PC-9 (cell line): ENCODE measurements around the gene UBXN2A. TPM values are rescaled to one million over a fixed set of nuclear protein-coding genes. Genes with fewer than 3 reads are reported as not detected.

Experiments
- BruUV-seq: library from RNA; stranded (reverse); fragments of 400-500 nt; replicated peaks from 2 replicates; lab custom pipeline; 2021; lab: Mats Ljungman, UMichigan
- CTCF ChIA-PET: fragments of 300-600 bp; sonication (Branson Sonifier 250); formaldehyde crosslinking; loops from one replicate; lab custom pipeline; 2022; ENCODE audit warnings: antibody characterized with exemption; lab: Charles Lee
- POLR2A ChIA-PET: fragments of 300-600 bp; sonication (Branson Sonifier 250); formaldehyde crosslinking; loops from one replicate; lab custom pipeline; 2022; ENCODE audit warnings: antibody characterized with exemption; ENCODE audit not compliant: unreplicated experiment; lab: Charles Lee
- DNase-seq, 2 experiments: peaks; one replicate each; pipeline versions ENCODE4 v3.0.0 to v3.0.0-alpha.2; 2015 to 2022; ENCODE audit warnings: mixed read lengths in 1 of 2
- H2AFZ ChIP-seq: fragments of 200-600 bp; sonication (generic); 2 replicates; pipeline ENCODE4 v1.8.1; 2017; ENCODE audit warnings: antibody characterized with exemption
- H3F3A ChIP-seq: fragments of 200-600 bp; sonication (generic); 2 replicates; pipeline ENCODE4 v1.8.1; 2017; ENCODE audit warnings: antibody characterized with exemption, mild to moderate bottlenecking, low read depth; ENCODE audit not compliant: insufficient read depth
- H3K27ac ChIP-seq: fragments of 200-600 bp; sonication (generic); 2 replicates; pipeline ENCODE4 v1.6.1; 2016; ENCODE audit warnings: mixed run types
- H3K27me3 ChIP-seq: fragments of 200-600 bp; sonication (generic); 2 replicates; pipeline ENCODE4 v1.6.1; 2016; ENCODE audit warnings: low read depth, mixed run types; ENCODE audit not compliant: insufficient read depth
- H3K36me3 ChIP-seq: fragments of 200-600 bp; sonication (generic); 2 replicates; pipeline ENCODE4 v1.6.1; 2016; ENCODE audit warnings: low read depth, mixed run types
- H3K4me1 ChIP-seq: fragments of 200-600 bp; sonication (generic); replicated peaks from 2 replicates; pipeline ENCODE4 v1.6.1; 2016; ENCODE audit warnings: mixed run types; ENCODE audit not compliant: insufficient read depth
- H3K4me2 ChIP-seq: fragments of 200-600 bp; sonication (generic); 2 replicates; pipeline ENCODE4 v1.6.1; 2017; ENCODE audit warnings: mixed run types
- H3K4me3 ChIP-seq: fragments of 200-600 bp; sonication (generic); 2 replicates; pipeline ENCODE4 v1.6.1; 2016; ENCODE audit warnings: mixed run types
- H3K79me2 ChIP-seq: fragments of 200-600 bp; sonication (generic); 2 replicates; pipeline ENCODE4 v1.6.1; 2017; ENCODE audit warnings: low read depth, mixed run types
- H3K9me2 ChIP-seq: fragments of 200-600 bp; sonication (generic); 2 replicates; pipeline ENCODE4 v1.8.1; 2017; ENCODE audit warnings: mild to moderate bottlenecking; ENCODE audit not compliant: insufficient read depth
- H3K9me3 ChIP-seq: fragments of 200-600 bp; sonication (generic); 2 replicates; pipeline ENCODE4 v1.8.1; 2016; ENCODE audit warnings: low read depth; ENCODE audit not compliant: insufficient read depth
- H4K20me1 ChIP-seq: fragments of 200-600 bp; sonication (generic); 2 replicates; pipeline ENCODE4 v1.8.1; 2017; ENCODE audit not compliant: insufficient read depth
- CTCF ChIP-seq: fragments of 200-600 bp; sonication (generic); conservative IDR thresholded peaks from 2 replicates; pipeline ENCODE4 v1.6.1; 2017; ENCODE audit warnings: mixed run types, antibody characterized with exemption, mild to moderate bottlenecking, moderate library complexity
- EZH2 ChIP-seq: fragments of 200-600 bp; sonication (generic); IDR thresholded peaks from 2 replicates; pipeline ENCODE4 v1.8.0; 2017; ENCODE audit warnings: antibody characterized with exemption, low read depth
- intact Hi-C: fragments of 100-400 bp; cut with micrococcal nuclease; formaldehyde crosslinking; loops from one replicate; pipeline ENCODE4 v1.10.0; 2022; ENCODE audit not compliant: unreplicated experiment
- total RNA-seq: library from RNA; stranded (reverse); gene quantifications from 2 replicates; pipeline ENCODE4 v1.2.3, GENCODE V29; 2021

UBXN2A gene
- total RNA-seq, 1 experiment from 2014 or later = 16.9 TPM

GRCh38 chr2:23940718-23941620 is 706 bp downstream of the UBXN2A start:
- Histone ChIP-seq H3K4me2 (peak overlapping the region; percentile 94), H4K20me1 (no peaks in the 10 kb centered on the region), H3K36me3 (no peaks in the 10 kb centered on the region; the same call in 1 of the 2 replicates), H3K4me1 (peaks cover 7% of the 10 kb centered on the region; the same call in 1 of the 2 replicates), H3F3A (no peaks in the 10 kb centered on the region; the same call in 1 of the 2 replicates), H3K79me2 (peaks cover 43% of the 10 kb centered on the region), H3K9me3 (no peaks in the 10 kb centered on the region), H2AFZ (peak overlapping the region; percentile 74), H3K27me3 (no peaks in the 10 kb centered on the region), H3K4me3 (peak overlapping the region; percentile 80), H3K27ac (peak overlapping the region; percentile 44), H3K9me2 (no peaks in the 10 kb centered on the region)
- BruUV-seq = TSS peak; percentile 40
- DNase-seq = peak in 1 of 2 experiments; percentile 38
- ChIA-PET CTCF (interaction anchor here (1.8 kb wide), 1 partner anchor 15 kb away, joined by 6 read pairs; the partner anchor contains the start of gene ATAD2B), POLR2A (interaction anchor here (0.6 to 1.2 kb wide), 3 partner anchors 14 to 106 kb away, joined by 3 to 7 read pairs (median 4); partner anchors contain the start of genes ATAD2B and WDCP)
- intact Hi-C loops = loop anchor here (1.0 to 2.0 kb wide), 2 partner anchors 14 to 74 kb away; partner anchors contain the start of gene ATAD2B
- no peak for TF ChIP-seq CTCF
- TF ChIP-seq EZH2 = no peak

GRCh38 chr2:23941644-23942043 is 1.4 kb downstream of the UBXN2A start:
- Histone ChIP-seq H3K9me2 (no peaks in the 10 kb centered on the region), H3K4me2 (peak overlapping the region; percentile 94), H3K27ac (no peak overlapping the region), H3K79me2 (peaks cover 48% of the 10 kb centered on the region), H4K20me1 (no peaks in the 10 kb centered on the region), H2AFZ (no peak overlapping the region), H3K9me3 (no peaks in the 10 kb centered on the region), H3K36me3 (no peaks in the 10 kb centered on the region; the same call in 1 of the 2 replicates), H3K27me3 (no peaks in the 10 kb centered on the region), H3K4me3 (peak overlapping the region; percentile 80; the same call in 1 of the 2 replicates), H3K4me1 (peaks cover 7% of the 10 kb centered on the region; the same call in 1 of the 2 replicates), H3F3A (no peaks in the 10 kb centered on the region; the same call in 1 of the 2 replicates)
- intact Hi-C loops = loop anchor here (2.0 kb wide), 1 partner anchor 73 kb away; no protein-coding TSS in a partner anchor
- DNase-seq = no peak
- POLR2A ChIA-PET = interaction anchor here (0.6 to 1.2 kb wide), 2 partner anchors 15 to 18 kb away, joined by 4 to 7 read pairs; partner anchors contain the start of gene ATAD2B
- TF ChIP-seq CTCF (no peak), EZH2 (no peak)
- BruUV-seq = no TSS peak
- CTCF ChIA-PET = interaction anchor here (1.8 kb wide), 1 partner anchor 15 kb away, joined by 6 read pairs; the partner anchor contains the start of gene ATAD2B

- BruUV-seq = no TSS peak
- Histone ChIP-seq H3K4me1 (peaks cover 7% of the 10 kb centered on the region; the same call in 1 of the 2 replicates), H3K9me2 (no peaks in the 10 kb centered on the region), H2AFZ (no peak overlapping the region), H3K4me3 (no peak overlapping the region), H3K36me3 (no peaks in the 10 kb centered on the region; the same call in 1 of the 2 replicates), H3K4me2 (no peak overlapping the region), H3K27me3 (no peaks in the 10 kb centered on the region), H3F3A (no peaks in the 10 kb centered on the region; the same call in 1 of the 2 replicates), H3K79me2 (peaks cover 48% of the 10 kb centered on the region), H3K27ac (no peak overlapping the region), H4K20me1 (no peaks in the 10 kb centered on the region), H3K9me3 (no peaks in the 10 kb centered on the region)
- TF ChIP-seq CTCF (no peak), EZH2 (no peak)
- DNase-seq = no peak
- ChIA-PET POLR2A (no interaction called here), CTCF (no interaction called here)
- intact Hi-C loops = no loop called here
Observed at GRCh38 chr2:23943666-23944065, 3.4 kb downstream of the UBXN2A start.
